HG02588 (cell line): ENCODE data around the gene ICA1.
A peak's percentile ranks its signal among the peaks of the same experiment; 100 is the strongest.

ENCODE experiments used
- ATAC-seq: cut with Tn5 transposase; IDR thresholded peaks from one replicate; pipeline ENCODE4 v1.9.1; 2021; ENCODE audit warnings: mild to moderate bottlenecking, moderate library complexity; ENCODE audit not compliant: unreplicated experiment

Gene ICA1

DNA sequence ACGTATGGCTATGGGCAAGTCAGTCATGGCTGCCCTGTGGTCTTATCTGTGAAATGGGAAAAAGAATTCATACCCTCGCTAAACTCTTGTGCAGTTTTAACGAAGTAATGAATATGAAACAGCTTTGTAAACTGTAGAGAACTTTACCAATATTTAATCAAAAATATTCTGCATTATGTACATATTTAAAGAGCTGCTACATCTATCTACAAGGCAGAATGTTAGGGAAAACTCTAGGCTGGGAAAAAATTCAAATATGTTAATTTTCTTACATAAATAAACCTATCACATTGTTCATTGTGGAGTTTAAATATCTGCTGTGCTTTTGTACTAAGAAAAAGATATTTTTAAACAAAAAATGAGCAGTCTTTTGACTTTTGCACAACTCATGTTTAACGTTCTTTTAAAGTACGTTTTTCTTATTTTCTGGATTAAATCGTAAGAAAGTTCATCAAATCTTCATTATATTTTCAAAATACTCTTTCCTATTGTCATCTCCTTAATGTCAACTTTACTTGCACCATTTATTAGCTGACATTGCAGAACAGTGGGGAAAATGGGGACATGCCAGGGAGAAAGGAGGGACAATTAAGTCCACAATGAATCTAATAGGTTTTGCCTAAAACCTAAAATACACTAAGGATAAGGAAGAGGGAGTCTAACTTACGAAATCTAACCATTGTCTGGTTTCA lies 57.5 kb downstream of the ICA1 start:
- no peak for ATAC-seq

GRCh38 chr7:8201846-8202441 lies 60.0 kb downstream of the ICA1 start:
- no peak for ATAC-seq

DNA sequence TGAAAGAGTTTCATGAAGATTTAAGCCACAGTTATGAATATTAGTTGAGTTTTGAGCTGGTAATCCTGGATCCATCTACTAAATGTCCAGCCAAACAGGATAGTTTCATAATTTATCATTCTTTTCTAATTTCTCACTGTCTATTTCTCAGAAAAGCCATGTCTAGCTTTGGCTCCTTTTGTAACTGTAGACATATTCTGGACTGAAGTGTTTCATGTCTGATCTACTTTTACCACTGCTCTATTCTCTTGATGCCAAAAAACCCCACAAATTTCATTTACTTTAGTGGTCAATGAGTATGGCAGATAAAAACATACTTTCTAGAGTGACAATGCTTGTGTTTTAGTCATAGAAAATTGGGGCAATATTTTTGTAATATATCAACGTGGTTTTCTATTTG lies 61.2 kb downstream of the ICA1 start:
- ATAC-seq, result no peak

- ATAC-seq, result no peak
These were observed 61.7 kb downstream of the ICA1 start for GRCh38 chr7:8200316-8200715.

GRCh38 chr7:8197994-8198698 lies 63.8 kb downstream of the ICA1 start:
- ATAC-seq, result no peak

DNA sequence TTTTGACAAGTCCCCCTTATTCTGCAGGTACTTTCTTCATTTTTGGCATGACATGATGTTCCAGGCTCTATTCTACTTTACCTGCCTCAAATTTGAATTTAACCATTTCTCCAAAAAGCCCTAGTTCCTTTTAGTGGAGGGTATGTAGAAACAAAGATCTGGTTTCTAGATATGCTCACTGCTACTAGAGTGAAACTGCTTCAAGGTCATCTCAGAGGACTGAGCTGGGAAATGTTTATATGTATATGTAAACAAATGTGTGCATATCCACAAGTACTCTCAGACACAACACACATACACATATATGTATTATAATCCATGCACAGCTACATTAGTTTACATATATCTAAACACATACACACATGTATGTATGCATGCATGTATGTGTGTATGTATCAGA lies 69.1 kb downstream of the ICA1 start:
- no peak for ATAC-seq

- ATAC-seq, result no peak
These were observed 71.7 kb downstream of the ICA1 start for GRCh38 chr7:8190119-8190895.

- no peak for ATAC-seq
These were observed 72.3 kb downstream of the ICA1 start for GRCh38 chr7:8189625-8190024.

- ATAC-seq, result no peak
These were observed 75.9 kb downstream of the ICA1 start for GRCh38 chr7:8185926-8186683.

GRCh38 chr7:8184221-8184620 lies 77.7 kb downstream of the ICA1 start:
- ATAC-seq, result no peak

DNA sequence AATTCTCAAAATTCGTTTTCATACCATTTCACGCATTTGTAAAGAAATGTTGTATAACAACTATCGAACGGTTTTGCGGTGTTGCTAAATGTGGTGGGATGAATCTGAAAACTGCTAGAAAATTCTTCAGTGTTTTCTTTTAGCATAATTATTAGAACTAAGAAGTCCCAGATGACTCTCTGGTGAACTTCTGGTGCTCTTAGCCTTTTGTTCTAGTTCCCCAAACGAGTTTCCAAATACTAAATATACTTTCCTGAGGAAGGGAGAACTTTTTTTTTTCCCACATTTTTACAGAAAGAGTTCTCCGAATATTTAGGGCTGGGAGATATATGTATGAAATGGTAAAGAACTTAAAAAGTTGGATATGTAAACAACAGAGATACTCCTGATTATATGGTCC lies 82.5 kb downstream of the ICA1 start:
- ATAC-seq, result no peak

DNA sequence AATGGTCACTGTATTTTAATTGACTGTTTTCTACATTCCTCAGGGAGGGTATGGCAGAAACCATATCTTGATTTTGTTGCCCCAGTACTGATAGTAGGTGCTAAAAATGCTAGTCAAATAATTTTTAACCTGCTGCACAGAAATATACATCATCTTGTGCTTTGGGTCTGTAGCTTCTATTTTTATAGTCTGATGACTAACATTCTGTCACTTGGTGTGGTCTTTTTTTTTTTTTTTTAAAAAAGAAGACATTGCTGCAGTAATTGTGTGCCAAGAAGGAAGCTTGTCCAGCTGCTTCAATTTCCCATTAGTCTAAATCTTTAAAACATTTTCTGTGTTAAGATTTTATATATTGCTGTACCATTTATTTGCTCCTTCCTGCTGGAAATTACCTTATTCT lies 83.6 kb downstream of the ICA1 start:
- ATAC-seq, result no peak

DNA sequence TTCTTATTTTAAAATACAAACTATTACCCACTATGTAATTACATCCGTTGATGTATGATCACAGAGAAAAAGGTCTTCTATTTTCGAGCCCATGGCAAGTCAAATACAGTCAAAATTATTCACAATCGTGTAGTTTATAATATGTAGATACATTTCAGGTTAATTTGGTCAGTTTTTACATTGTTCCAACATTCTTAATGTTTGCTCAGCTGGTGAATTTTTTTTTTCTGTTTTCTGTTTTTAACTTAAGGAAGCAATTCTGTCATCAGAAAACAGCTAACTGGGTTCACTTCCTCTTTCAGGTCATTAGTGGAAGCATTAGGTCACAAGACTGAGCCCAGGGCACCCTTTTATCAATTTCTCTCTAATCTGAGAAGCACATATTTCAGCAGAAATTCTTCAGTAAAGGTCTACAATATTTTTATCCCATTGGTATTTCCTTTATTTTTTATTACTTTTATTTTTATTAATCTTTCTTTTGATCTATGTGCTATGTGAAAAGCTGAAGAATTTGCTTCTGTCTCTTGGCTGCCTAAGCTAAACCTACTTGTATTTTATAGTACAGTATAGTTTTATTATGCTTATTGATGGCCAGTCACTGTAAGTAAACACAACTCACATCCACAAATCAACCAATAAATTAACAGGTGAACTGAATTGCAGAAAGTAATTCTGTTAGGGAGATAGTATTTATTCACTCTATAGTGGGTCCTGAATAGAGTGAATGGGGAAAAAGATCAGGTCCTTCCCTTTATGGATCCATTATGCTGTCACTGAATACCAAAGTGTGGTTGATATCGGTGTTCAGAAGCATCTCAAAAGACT lies 84.6 kb downstream of the ICA1 start:
- peak; percentile 60 for ATAC-seq

- peak; percentile 71 for ATAC-seq
These were observed 85.4 kb downstream of the ICA1 start for GRCh38 chr7:8176370-8177081.

GRCh38 chr7:8175929-8176369 lies 86.0 kb downstream of the ICA1 start:
- ATAC-seq, result no peak

DNA sequence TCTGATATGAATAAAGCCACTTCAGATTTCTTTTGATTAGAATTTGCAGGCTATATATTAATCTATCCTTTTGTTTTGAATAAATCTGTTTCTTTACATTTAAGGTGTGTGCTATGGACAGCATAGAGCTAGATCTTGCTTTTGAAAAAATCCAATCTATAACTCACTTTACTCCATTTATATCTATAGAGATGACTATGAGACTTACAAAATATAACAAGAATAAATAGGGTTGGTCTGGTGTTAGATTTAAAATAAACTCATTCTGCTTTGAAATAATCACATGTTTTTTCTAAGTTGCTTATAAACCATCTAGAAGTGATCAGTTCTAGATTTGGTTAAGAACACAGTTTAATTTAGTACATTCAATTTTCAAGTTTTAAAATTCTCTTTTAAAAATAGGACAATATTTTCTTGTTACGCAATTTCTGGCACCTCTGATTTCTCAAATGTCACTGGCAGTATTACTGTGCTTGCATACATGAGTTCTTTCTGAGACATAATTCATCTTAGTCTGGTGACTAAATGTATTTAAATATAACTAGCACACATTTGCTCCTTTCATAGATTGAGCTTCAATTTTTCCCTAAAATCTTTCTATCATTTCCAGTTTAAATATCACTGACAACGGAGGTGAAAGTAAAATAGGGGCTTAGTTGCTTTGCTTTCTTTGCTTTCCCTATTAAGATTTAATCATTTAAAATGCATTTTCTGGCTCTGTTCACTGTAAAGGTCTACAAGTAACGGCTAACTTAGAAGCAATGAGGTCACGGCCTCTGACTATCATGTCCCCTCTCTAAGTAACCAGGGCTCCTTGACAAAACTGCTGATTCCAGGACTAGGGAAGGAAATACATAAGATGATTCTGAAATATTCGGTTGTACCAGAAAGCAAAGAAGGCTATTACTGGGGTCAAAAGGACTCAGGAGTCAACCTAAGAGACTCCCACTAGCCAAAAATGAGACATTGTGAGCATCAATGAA lies 89.3 kb downstream of the ICA1 start:
- no peak for ATAC-seq

DNA sequence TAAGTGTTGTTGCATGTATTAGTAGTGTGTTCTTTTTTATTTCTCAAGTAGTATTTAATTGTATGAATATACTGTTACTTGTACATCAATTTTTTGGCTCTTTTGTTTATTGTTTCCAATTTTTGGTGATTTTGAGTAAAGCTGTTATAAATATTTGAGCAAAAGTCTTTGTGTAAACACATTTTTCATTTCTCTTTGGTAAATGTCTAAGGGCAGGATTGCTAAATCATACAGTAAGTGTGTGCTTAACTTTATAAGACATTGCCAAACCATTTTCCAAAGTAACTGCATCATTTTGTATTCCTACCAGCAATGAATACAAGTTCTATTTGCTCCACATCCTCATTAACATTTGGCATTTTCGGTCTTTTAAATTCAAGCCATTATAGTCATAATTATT lies 92.8 kb downstream of the ICA1 start:
- no peak for ATAC-seq

DNA sequence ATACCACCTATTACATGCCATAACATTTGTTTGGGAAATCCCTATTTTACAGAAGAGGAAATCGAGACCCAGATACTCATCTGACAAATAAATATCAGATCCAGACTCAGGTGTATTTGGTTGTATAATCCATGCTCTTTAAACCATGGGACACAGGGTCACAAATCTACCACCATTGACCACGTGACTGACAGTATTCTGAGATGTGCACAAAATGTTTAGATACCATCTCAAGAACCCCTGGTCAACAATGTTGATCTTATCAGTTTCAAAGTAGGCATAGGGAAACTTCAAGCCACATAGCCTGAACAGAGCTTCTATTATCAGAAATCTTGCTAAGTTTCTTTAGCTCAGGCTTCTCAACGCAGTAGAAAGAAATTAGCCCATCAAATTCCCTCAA lies 93.6 kb downstream of the ICA1 start:
- ATAC-seq, result no peak
